HG03025 (cell line): ENCODE results near the gene HPSE2.
"Not testable (repeated sequence)": the region's sequence is repeated elsewhere in the genome, so short reads cannot be mapped to it uniquely, and the experiment has no call there.

Source experiments
- ATAC-seq: cut with Tn5 transposase; IDR thresholded peaks from one replicate; pipeline ENCODE4 v1.9.1; 2021; ENCODE audit warnings: mild to moderate bottlenecking, moderate library complexity; ENCODE audit not compliant: unreplicated experiment, low FRiP score

Gene HPSE2

DNA sequence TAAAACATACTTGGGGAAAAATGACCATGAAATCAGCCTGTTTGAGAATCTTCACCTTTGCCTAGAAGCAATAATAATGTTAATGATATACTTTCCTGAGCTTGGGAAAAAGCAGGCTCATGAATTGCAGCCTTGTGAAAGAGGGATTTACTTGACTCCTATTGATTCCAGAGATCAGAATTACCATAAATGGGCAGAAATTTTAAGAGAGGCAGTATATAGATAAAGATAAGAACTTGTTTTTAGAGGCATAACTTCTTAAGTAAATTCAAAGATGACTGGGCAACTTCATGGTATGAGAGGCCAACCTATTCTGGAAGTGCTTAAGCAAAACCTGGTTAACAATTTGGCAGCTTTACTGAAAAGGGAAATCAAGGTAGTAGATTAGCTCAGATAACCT, 225.4 kb downstream of the HPSE2 start:
- ATAC-seq, result no peak

DNA sequence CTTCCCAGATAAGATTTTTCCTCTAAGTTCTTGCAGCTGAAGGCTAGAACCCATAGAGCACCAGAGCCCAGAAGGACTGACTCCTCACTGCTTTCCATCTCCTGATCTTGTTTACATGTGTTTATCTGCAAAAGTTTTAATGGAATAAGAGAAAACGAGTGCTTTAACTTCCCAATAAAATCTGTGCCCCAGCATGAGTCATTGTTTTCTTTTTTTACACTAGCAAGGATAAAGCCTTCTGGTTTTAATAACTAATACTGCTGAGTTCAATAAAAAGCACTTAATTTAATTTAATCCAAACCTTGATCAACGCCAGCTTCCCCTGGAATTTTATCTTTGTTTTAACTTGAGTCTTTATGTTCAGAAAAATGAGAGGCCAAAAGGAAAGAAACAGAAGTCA, 227.6 kb downstream of the HPSE2 start:
- no peak for ATAC-seq

DNA sequence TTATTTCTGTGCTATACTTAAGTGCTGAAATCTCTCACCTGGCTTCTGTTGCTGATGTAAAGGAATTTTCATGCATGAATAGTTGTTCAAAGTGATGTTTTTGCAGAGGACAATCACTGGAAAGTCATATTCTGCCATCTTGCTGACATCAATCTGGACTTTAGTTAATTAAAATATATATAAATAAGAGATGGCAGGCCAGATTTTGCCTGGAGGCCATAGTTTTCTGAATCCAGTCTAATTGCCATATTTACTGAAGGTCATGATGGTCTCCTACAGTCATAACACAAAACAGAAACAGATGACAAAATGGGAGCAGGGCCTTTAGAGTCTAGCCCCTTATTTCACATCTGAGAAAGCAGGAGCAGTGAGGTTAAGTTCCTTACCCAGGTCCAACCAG, 228.2 kb downstream of the HPSE2 start:
- no peak for ATAC-seq

DNA sequence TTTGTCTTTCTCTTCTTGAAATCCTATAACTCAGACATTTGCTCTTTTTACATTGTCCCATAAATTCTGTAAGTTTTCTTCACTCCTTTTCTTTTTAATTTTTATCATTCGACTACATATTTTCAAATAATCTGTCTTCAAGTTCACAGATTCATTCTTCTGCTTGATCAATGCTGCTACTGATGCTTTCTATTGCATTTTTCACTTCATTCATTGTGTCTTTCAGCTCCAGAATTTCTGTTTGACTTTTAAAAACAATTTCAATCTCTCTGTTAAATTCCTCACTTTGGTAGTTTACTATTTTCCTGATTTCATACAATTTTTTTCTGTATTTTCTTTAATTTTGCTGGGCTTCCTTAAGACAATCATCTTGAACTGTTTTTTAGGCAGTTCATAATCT, 230.4 kb downstream of the HPSE2 start:
- ATAC-seq, result no peak

DNA sequence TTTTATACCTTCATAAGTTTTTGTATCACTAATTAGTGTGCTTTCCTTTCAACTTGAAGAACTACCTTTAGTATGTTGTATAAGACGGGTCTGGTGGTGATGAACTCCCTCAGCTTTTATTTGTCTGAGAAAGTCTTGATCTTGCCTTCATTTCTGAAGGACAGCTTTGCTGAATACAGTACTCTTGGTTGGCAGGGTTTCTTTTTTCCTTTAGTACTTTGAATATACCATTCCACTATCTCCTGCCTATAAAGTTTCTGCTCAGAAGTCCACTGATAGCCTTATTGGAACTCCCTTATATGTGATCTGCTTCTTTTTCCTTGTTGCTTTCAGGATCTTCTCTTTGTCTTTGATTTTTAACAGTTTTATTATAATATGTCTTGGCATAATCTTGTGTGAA, 230.9 kb downstream of the HPSE2 start:
- no peak for ATAC-seq

DNA sequence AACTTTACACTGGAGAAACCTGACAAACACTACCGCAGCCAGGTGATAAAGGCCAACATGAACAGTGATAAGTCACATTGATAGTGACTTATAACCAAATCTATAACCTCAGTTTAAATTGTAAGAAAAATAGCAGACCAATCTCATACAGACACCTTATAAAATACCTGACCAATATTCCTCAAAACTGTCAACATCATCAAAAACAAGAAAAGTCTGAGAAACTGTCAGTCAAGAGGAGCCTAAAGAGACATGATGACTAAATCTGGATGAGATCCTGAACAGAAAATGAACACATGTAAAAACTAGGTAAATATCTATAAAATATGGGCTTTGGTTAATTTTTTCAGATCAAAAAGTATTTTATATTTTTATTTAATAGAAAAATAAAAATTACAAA, 233.3 kb downstream of the HPSE2 start:
- ATAC-seq, result no peak

DNA sequence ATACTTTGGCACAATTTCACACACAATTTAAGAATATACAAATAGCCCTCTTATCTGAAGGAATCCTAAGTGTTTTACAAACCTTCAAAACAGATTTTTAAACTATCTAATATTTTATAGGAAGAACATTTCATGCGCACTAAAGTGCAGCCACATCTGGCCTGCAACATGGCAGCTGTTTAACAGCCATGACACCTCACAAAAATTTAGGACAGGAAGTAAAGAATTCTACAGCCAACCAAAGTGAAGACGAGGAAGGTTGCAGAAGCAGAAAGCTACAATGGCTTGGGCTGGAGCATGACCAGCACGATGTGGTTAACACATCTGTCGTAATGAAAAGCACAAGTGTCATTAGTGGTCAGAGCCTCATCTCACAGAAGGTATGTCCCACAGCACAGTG, 238.1 kb downstream of the HPSE2 start:
- no peak for ATAC-seq

DNA sequence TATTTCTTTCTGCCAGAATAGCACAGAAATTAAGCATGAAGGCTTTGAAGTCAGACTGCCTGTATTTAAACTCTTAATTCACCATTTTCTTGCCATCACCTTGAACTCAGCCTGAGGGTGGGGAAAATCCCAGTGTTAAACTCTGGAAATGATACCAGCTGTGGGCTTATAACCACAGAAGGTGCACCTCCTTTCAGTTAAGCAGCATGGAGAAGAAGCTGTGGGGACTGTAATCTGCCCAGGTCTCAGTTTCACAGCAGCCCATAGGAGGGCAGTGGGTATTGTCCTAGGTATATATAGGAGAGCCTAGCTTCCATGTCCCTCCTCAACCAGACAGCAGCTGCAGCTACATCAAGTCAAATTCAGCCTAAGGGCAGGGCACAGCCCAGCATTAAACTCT, 241.6 kb downstream of the HPSE2 start:
- ATAC-seq, result no peak

DNA sequence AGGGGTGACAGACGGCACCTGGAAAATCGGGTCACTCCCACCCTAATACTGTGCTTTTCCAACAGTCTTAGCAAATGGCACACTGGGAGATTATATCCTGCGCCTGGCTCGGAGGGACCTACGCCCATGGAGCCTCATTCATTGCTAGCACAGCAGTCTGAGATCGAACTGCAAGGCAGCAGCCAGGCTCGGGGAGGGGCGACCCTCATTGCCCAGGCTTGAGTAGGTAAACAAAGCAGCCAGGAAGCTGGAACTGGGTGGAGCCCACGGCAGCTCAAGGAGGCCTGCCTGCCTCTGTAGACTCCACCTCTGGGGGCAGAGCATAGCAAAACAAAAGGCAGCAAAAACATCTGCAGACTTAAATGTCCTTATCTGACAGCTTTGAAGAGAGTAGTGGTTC, 251.9 kb downstream of the HPSE2 start:
- ATAC-seq, result not testable (repeated sequence)

DNA sequence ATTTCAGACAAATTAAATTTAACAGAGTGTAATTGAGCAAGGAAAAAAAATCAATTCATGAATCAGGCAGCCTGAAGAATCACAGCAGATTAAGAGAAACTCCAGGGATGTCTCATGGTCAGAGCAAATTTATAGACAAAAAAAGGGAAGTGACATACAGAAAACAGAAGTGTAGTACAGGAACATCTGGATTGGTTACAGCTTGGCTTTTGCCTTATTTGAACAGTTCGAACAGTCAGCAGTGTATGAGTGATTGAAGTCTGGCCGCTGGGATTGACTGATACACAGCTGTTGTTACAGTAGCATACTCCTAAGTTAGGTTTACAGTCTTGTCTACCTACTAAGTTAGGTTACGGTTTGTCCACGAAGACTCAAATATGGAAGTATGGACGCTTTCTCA, 255.3 kb downstream of the HPSE2 start:
- no peak for ATAC-seq

DNA sequence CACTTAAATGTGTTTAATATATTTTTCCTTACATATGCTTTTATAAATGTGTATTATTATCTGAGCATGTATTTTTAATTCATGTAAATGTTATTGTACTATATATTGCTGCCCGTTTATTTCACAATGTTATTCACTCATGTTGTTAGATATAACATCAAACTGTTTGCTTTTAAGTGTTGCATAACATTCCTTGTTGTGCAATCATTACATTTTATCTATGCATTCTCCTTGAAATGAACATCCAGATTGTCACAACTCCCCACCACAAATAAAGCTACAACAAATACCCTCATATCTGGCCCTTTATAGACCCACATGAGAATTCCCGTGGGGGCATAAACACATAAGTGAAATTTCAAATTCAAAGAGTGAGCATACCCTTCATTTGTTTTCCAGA, 264.2 kb downstream of the HPSE2 start:
- ATAC-seq, result no peak

DNA sequence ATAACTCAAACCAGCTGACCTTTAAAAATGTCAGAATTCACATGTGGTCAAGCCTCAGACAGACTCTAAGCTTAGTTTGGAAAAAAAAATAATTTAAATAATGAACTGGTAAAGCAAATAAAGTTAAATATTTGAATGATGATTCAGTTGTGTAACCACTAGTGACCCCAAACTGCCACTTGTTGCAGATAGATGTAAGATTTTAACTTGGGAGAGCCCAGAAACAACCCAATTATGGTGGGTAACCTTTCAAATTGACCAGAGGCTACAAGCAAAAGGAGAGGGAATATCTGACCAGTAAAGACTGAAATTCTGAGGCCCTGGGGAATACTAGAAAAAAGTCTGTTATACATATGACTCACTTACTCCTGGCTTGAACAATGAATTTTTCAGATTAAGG, 268.1 kb downstream of the HPSE2 start:
- ATAC-seq, result no peak

DNA sequence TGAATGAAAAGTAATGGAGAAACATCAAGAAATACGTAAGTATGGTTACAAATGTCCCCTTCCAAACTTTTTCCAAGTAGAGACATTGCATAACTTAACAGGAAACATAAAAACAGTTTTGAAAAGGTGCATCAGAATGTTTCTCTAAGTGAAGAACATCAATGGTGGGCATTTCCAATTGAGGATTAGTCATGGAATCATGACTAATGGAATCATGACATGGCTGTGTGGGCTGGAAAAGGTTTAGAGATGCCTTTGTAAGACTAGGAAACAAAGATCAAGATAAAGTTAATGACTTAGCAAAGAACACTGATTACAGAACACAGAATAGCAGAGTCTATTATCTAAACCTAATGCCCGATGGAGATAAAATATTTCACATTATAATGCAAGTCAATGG, 272.0 kb downstream of the HPSE2 start:
- ATAC-seq, result no peak

DNA sequence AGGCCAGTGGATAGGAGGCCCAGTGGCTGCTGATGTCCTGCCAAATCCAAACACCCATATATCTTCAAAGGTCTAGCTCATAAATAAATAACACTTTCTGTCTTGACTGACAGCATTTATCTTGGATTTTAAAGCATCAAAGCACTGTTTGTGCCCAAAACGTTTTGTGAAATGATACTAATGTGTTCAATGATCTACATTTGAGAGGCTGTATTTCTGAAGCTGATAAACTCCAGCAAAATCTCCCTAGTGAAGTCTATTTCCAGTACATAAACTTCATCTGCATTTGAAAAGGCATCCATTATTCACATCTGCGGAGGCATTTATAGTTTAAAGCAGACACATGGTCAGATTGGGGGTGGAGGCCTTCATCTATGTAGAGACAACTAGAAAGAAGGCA, 276.3 kb downstream of the HPSE2 start:
- ATAC-seq, result no peak

DNA sequence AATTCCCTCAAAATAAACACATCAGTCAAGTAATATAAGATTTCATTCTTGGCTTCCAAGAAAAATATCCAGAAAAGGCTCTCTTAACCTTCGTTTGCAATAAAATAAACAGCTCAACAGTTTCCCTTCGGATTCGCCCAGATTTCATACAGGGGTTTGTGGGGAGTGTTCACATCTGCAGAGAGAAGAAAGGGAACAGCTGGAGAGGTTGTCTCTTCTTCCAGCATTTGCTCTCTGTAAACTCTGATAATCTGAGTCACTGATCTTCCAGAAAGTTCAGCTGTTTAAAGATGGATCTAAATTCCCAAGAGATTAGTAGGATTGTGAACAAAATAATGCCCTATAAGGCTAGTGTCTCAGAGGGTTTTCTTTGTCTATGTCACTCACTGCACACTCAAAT, 277.9 kb downstream of the HPSE2 start:
- ATAC-seq, result no peak

DNA sequence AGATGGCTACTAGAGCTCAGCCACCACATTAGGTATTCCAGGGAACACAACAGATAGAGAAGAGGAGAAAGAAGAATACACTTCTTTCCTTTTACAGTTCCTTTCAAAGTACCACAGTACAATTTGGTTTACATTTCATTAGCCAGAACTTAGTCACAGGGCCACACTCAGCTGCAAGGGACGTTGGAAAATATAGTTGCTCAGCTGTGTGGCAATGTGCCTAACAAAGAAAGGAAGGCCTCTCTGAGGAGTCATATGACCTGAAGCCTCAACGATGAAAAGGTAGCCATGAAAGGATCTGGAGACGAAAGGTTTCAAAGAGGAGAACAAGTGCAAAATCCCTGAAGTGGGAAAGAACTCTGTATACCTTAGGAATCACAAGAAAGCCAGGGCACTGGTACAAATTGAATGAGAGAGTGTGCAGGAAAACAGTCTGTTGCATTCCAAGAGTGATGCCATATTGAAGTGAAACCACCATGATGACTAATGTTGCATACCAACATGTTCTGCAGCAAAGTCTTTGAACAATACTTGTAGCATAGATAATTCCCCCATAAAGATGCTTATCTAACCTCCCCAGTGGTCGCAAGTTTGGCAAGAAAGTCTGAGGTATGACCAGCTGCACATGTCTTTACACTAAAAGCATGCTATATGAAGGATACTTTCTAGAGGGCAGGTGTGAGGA, 278.9 kb downstream of the HPSE2 start:
- ATAC-seq, result no peak

DNA sequence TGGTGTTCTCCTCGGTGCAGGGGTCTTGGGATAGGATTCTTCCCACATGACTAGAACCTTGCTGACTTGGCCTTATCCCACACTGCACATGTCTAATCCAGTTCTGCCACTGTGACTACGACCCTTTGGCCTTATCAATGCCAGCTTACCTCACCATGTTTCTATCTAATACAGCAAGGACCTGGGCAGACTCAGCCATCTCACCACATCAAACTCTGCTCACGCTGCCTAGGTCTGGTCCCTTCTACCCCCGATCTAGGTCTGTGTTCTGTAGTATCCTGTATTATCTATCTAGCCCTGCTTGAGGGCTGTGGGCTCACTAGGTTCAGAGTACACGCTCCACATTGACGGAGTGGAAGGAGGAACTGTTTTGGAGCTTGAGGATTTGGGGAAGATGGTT, 282.4 kb downstream of the HPSE2 start:
- ATAC-seq, result no peak

DNA sequence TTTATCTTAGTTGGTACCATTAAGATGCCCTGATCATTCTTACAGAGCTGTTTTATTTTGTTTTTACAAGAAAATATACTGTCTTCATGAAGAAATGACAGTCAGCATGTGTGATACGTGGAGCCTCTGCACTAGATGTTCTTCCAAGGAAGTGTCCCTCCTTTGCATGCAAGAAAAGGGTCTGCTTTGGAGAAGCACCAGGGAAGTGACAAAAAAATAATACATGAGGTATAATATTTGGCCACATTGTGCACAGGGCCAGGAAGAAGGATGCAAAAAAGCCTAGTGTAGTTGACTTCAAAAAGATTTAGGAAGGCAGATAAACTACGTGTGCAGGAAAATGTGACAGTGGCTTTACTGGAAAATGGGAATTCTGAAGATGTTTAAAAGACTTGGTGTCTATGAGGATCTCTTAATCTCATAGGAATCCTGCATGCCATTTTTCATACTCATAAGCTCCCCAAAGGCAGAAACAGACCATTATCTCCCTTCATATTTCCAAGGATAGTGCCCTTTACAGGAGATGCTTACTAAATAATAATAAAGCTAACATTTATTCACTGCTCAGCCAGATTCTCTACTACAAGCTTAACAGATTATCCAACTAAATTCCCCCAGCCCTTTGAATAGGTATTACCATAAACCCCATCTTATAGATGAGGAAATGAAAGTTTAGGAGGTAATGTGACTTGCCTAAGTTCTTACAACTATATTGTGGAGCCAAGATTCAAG, 284.2 kb downstream of the HPSE2 start:
- ATAC-seq, result no peak

DNA sequence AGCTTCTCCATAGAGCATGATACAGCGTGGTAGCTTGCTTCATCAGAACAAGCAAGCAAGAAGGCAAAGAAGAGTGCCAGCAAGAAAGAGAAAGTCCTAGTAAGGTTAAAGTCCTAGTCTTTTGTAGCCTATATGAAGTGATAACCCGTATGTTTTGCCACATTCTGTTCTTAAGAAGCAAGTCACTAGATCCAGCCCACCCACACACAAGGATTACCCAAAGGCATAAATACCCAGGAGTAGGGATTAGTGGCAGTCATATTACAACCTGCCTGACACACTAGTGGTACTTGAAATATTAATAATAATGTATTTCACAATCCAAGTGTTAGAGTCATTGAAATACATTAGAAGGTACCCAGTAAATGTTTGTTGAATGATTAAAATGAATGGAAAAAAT, 285.5 kb downstream of the HPSE2 start:
- no peak for ATAC-seq

DNA sequence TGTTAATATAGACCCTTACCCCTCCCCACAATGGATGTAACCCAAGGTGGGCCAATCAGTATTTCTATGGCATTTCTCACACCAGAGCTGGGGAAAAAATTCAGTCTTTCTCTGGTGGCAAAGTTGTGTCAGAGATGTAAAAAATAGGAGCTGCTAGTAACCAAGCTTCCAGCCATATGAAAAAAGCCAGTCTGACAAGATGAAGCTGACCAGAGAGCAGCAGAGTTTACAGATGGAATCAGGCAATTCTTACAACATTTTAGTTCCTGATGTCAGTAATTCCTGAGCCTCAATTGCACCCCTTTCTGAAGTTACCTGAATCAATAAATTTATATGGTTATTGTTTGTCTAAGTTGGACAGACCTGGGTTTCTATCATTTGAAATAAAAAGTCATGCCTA, 286.3 kb downstream of the HPSE2 start:
- ATAC-seq, result no peak

DNA sequence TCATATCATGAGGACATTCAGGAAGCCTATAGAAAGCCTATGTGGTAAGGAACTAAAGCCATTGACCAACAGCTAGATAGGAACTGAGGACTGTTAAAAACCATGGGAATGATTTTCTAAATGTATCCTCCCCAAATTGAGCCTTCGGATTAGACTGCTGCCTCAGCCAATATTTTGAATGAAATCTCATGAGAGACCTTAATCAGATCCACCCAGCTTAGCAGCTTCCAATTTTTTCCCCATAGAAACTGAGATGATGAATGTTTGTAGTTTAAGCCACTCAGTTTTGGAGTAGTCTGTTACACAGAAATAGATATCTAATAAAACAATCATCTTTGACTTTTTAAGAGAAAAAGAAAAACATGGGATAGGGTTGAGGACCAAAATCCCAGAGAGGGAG, 292.0 kb downstream of the HPSE2 start:
- ATAC-seq, result no peak

DNA sequence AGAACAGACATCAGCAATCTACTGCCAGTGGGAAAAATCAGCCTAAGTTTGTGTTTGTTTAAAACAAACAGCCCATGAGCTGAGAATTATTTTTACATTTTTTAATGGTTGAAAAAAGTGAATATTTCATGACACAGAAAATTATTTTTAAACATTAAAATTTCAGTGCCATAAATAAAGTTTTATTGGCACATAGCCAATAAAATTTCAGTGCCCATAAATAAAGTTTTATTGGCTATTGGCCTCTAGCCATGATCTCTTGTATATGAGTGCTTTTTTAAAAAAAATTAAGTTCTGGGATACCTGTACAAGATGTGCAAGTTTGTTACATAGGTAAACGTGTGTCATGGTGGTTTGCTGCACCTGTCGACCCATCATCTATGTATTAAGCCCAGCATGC, 305.9 kb downstream of the HPSE2 start:
- ATAC-seq, result no peak
